ENCODE results near the gene GNAT1. TPM values are rescaled to one million over a fixed set of nuclear protein-coding genes. Genes with fewer than 3 reads are reported as not detected.

Gene GNAT1
- total and polyA plus RNA-seq, 2 of the 13 experiments (the other 11 are each of a cell fraction or from before 2014, with no cell fraction given), result 0.15 TPM; not detected in 1

DNA sequence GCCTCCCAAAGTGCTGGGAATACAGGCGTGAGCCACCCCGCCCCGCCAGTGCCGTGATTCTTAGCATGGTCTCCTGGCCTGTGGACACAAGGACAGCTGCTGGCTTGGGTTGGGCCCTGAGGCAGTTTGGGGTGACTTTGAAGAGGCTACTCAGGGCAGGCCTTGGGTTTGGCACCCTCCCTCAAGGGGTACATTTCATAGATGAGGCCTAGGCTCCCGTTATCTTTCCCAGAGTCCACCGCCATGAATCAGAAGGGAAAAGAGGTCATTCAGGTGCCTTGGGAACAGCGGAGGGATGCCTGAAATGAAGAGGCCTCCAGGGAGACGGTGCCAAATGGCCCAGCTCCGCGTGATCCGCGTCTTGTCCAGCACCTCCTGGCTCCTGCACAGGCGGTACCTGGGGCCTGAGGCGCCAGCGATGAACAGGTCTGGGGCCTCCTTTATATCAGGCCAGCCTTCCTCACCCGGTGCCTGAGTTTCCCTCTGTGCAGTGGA lies 53.9 kb downstream of the GNAT1 start:
- H4K20me1 ChIP-seq (ENCODE audit: insufficient read depth, low read length), result no peaks in the 10 kb centered on the region
- intact Hi-C loops (cut with micrococcal nuclease; ENCODE audit: unreplicated experiment), result no loop called here
- no peak overlapping the region for H2AFZ ChIP-seq (ENCODE audit: low read length)
- ChIA-PET POLR2A (no interaction called here), CTCF (ENCODE audit: low intra/inter-chr PET ratio, low total read pairs) (interaction anchor here (1.3 to 2.5 kb wide), 5 partner anchors 12 to 53 kb away, joined by 4 to 29 read pairs (median 7); no protein-coding TSS in a partner anchor)
- DNase-seq (ENCODE audit: low spot score), result no peak
- peak; percentile 11 for ATAC-seq
- BruUV-seq (replicated peaks), result no TSS peak
- H3K4me2 ChIP-seq (ENCODE audit: low read depth, low read length), result peak overlapping the region; percentile 71
- H3K9me3 ChIP-seq (ENCODE audit: low read length), result no peaks in the 10 kb centered on the region
- no peak overlapping the region; the same call in 1 of the 2 replicates for H3K9ac ChIP-seq (ENCODE audit: insufficient read depth, low read depth, low read length)
- peaks cover 28% of the 10 kb centered on the region for H3K79me2 ChIP-seq (ENCODE audit: insufficient read depth, low read length)
- TF ChIP-seq ZSCAN9 (CRISPR knock-in tag; IDR thresholded peaks at IDR 0.05; ENCODE audit: borderline replicate concordance) (no peak), SKI (IDR thresholded peaks at IDR 0.05; ENCODE audit: partially characterized antibody) (no peak), ZNF850 (CRISPR knock-in tag; conservative IDR thresholded peaks at IDR 0.05) (no peak), ZNF616 (CRISPR knock-in tag; IDR thresholded peaks at IDR 0.05; ENCODE audit: low read depth) (no peak), KDM4B (CRISPR knock-in tag; IDR thresholded peaks at IDR 0.05) (no peak), ELK4 (CRISPR knock-in tag; IDR thresholded peaks at IDR 0.05; ENCODE audit: borderline replicate concordance) (no peak), MAFF (IDR thresholded peaks at IDR 0.05; ENCODE audit: low read depth, low read length) (no peak), HNRNPH1 (optimal IDR thresholded peaks at IDR 0.05; ENCODE audit: low read depth, low read length) (no peak), NR2F6 (IDR thresholded peaks at IDR 0.05) (no peak), NR2F6 (CRISPR knock-in tag; IDR thresholded peaks at IDR 0.05) (no peak), TARDBP (CRISPR knock-in tag; IDR thresholded peaks at IDR 0.05) (no peak), ZBTB1 (CRISPR knock-in tag; IDR thresholded peaks at IDR 0.05; ENCODE audit: borderline replicate concordance) (no peak), GATA4 (IDR thresholded peaks at IDR 0.05; ENCODE audit: borderline replicate concordance, low read depth) (no peak), ZBTB21 (CRISPR knock-in tag; IDR thresholded peaks at IDR 0.05) (no peak)
- TF ChIP-seq, protein P1, sequence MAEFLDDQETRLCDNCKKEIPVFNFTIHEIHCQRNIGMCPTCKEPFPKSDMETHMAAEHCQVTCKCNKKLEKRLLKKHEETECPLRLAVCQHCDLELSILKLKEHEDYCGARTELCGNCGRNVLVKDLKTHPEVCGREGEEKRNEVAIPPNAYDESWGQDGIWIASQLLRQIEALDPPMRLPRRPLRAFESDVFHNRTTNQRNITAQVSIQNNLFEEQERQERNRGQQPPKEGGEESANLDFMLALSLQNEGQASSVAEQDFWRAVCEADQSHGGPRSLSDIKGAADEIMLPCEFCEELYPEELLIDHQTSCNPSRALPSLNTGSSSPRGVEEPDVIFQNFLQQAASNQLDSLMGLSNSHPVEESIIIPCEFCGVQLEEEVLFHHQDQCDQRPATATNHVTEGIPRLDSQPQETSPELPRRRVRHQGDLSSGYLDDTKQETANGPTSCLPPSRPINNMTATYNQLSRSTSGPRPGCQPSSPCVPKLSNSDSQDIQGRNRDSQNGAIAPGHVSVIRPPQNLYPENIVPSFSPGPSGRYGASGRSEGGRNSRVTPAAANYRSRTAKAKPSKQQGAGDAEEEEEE (CRISPR knock-in tag; IDR thresholded peaks at IDR 0.05; ENCODE audit: borderline replicate concordance), result no peak
- TF ChIP-seq, protein P2, sequence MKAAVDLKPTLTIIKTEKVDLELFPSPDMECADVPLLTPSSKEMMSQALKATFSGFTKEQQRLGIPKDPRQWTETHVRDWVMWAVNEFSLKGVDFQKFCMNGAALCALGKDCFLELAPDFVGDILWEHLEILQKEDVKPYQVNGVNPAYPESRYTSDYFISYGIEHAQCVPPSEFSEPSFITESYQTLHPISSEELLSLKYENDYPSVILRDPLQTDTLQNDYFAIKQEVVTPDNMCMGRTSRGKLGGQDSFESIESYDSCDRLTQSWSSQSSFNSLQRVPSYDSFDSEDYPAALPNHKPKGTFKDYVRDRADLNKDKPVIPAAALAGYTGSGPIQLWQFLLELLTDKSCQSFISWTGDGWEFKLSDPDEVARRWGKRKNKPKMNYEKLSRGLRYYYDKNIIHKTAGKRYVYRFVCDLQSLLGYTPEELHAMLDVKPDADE (CRISPR knock-in tag; IDR thresholded peaks at IDR 0.05), result no peak
- TF ChIP-seq, protein P3, sequence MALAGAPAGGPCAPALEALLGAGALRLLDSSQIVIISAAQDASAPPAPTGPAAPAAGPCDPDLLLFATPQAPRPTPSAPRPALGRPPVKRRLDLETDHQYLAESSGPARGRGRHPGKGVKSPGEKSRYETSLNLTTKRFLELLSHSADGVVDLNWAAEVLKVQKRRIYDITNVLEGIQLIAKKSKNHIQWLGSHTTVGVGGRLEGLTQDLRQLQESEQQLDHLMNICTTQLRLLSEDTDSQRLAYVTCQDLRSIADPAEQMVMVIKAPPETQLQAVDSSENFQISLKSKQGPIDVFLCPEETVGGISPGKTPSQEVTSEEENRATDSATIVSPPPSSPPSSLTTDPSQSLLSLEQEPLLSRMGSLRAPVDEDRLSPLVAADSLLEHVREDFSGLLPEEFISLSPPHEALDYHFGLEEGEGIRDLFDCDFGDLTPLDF (CRISPR knock-in tag; IDR thresholded peaks at IDR 0.05), result no peak
- peak overlapping the region; percentile 43 for H3K27ac ChIP-seq (ENCODE audit: extremely low read length, insufficient read depth, low read length)
- no peak for FAIRE-seq
- 0 out of 5 replicates have a peak, but pooled peaks cover 0 to 7% of the 10 kb centered on the region in 2 experiments for H3K36me3 ChIP-seq (replicated peaks in 1 of 2; ENCODE audit: control insufficient read depth in 1 of 2, insufficient read depth in 2 of 2, low read length in 2 of 2)
- WGBS (ENCODE audit: low lambda C conversion rate), result 88% methylated on average over 12 of the region's 16 CpGs
- H3K4me1 ChIP-seq (ENCODE audit: insufficient read depth, low read length), result peaks cover 20% of the 10 kb centered on the region
- H3K27me3 ChIP-seq (ENCODE audit: control insufficient read depth in 1 of 2, insufficient read depth in 2 of 2, low read length in 2 of 2), result no peaks in the 10 kb centered on the region
- in situ Hi-C loops (cut with HindIII; ENCODE audit: extremely low pct_ligation_motif_present, low pct_unique_long_range_greater_than_20kb), result no loop called here
- peak overlapping the region in 1 of 3 experiments; percentile 67; a peak in 1 of 6 replicates for H3K4me3 ChIP-seq (replicated peaks in 1 of 3; ENCODE audit: insufficient read depth in 1 of 3, low read depth in 2 of 3, low read length in 3 of 3)

All from HepG2 (cell line).